Panc1 (cell line): ENCODE results near the gene ICAM4. TPM values are rescaled to one million over a fixed set of nuclear protein-coding genes. Genes with fewer than 3 reads are reported as not detected.

Source experiments
- ATAC-seq: fragments of 200-7000 bp; cut with Tn5 transposase; 2 replicates; pipeline ENCODE4 v1.9.1; 2020; ENCODE audit warnings: mild to moderate bottlenecking, moderate library complexity
- BruUV-seq: library from RNA; stranded (reverse); fragments of 400-500 nt; replicated peaks from 2 replicates; lab custom pipeline; 2021; lab: Mats Ljungman, UMichigan
- CTCF ChIA-PET: fragments of 300-600 bp; sonication (Branson Sonifier 250); formaldehyde crosslinking; loops from one replicate; lab custom pipeline; 2022; ENCODE audit warnings: antibody characterized with exemption; lab: Charles Lee
- POLR2A ChIA-PET: fragments of 300-600 bp; sonication (Branson Sonifier 250); formaldehyde crosslinking; loops from one replicate; lab custom pipeline; 2022; ENCODE audit warnings: antibody characterized with exemption; lab: Charles Lee
- DNase-seq: peaks from one replicate; pipeline ENCODE4 v3.0.0-alpha.2; 2010; ENCODE audit warnings: low read depth, low spot score
- H3K27ac ChIP-seq: 2 replicates; pipeline ENCODE4 v1.5.1; 2011; ENCODE audit warnings: mild to moderate bottlenecking, low read length, inconsistent platforms
- H3K27me3 ChIP-seq: fragments of 200-500 bp; sonication (Bioruptor generic); 2 replicates; pipeline ENCODE4 v1.6.0; 2014; ENCODE audit warnings: low read length, inconsistent platforms; ENCODE audit not compliant: control insufficient read depth, insufficient read depth
- H3K36me3 ChIP-seq: fragments of 200-500 bp; sonication (Bioruptor generic); 2 replicates; pipeline ENCODE4 v1.5.1; 2014; ENCODE audit warnings: inconsistent platforms, mild to moderate bottlenecking, low read length, moderate library complexity; ENCODE audit not compliant: control insufficient read depth, insufficient read depth
- H3K4me1 ChIP-seq: 2 replicates; pipeline ENCODE4 v1.5.1; 2011; ENCODE audit warnings: inconsistent platforms, mild to moderate bottlenecking, low read length, moderate library complexity; ENCODE audit not compliant: control insufficient read depth, insufficient read depth
- H3K4me3 ChIP-seq, 2 experiments: 2 replicates each; pipeline ENCODE4 v1.5.1; 2011 to 2012; ENCODE audit warnings: low read depth in 2 of 2, low read length in 2 of 2, mild to moderate bottlenecking in 2 of 2, inconsistent platforms in 1 of 2, moderate library complexity in 1 of 2
- H3K9me3 ChIP-seq: fragments of 200-500 bp; sonication (Bioruptor generic); 2 replicates; pipeline ENCODE4 v1.5.1; 2014; ENCODE audit warnings: low read depth, mild to moderate bottlenecking, inconsistent platforms, low read length, moderate library complexity; ENCODE audit not compliant: control insufficient read depth, insufficient read depth
- CTCF ChIP-seq: fragments of 450-650 bp; IDR thresholded peaks from 2 replicates; pipeline ENCODE4 v1.5.1; 2017; ENCODE audit warnings: mild to moderate bottlenecking
- POLR2AphosphoS5 ChIP-seq: IDR thresholded peaks from 2 replicates; pipeline ENCODE4 v1.6.1; 2012; ENCODE audit warnings: mild to moderate bottlenecking, low read depth, low read length, moderate library complexity
- REST ChIP-seq, 2 experiments: IDR thresholded peaks; 2 replicates each; pipeline ENCODE4 v1.6.1; 2011 to 2012; ENCODE audit warnings: low read depth in 2 of 2, control low read depth in 1 of 2, low read length in 1 of 2, mild to moderate bottlenecking in 1 of 2, moderate library complexity in 1 of 2; ENCODE audit not compliant: insufficient read depth in 1 of 2
- SIN3A ChIP-seq: IDR thresholded peaks from 2 replicates; pipeline ENCODE4 v1.6.1; 2012; ENCODE audit warnings: low read depth, mild to moderate bottlenecking, low read length, moderate library complexity, borderline replicate concordance; ENCODE audit not compliant: insufficient read depth
- TCF7L2 ChIP-seq: IDR thresholded peaks from 2 replicates; pipeline ENCODE4 v1.6.1; 2011; ENCODE audit warnings: mild to moderate bottlenecking, low read depth, low read length, inconsistent platforms
- in situ Hi-C: cut with HindIII; loops from 2 replicates; pipeline ENCODE4 v1.10.0; 2016; ENCODE audit warnings: low sequenced_read_pairs, low pct_unique_long_range_greater_than_20kb
- intact Hi-C: fragments of 100-400 bp; cut with micrococcal nuclease; formaldehyde crosslinking; loops from one replicate; pipeline ENCODE4 v1.10.0; 2022; ENCODE audit not compliant: unreplicated experiment
- total RNA-seq: library from RNA; stranded (reverse); gene quantifications from one replicate; pipeline ENCODE4 v1.2.1, GENCODE V29; 2021; ENCODE audit not compliant: unreplicated experiment

The ICAM4 gene
- total RNA-seq, 1 experiment from 2014 or later = 2.8 TPM

- CTCF ChIA-PET = interaction anchor here (0.6 kb wide), 1 partner anchor 68 kb away, joined by 12 read pairs; no protein-coding TSS in a partner anchor
- no peak overlapping the region for H3K27ac ChIP-seq
- H3K27me3 ChIP-seq = no peaks in the 10 kb centered on the region
- no peaks in the 10 kb centered on the region for H3K9me3 ChIP-seq
- no peak overlapping the region for H3K4me3 ChIP-seq
- ATAC-seq (no peak), DNase-seq (no peak)
- no TSS peak for BruUV-seq
- in situ Hi-C loops = no loop called here
- no peak for TF ChIP-seq TCF7L2
- TF ChIP-seq REST (IDR thresholded peaks at IDR 0.05; ENCODE audit: insufficient read depth in 1 of 2, low read depth in 2 of 2, low read length in 1 of 2) = no peak
- no peak for TF ChIP-seq SIN3A
- no peak for TF ChIP-seq POLR2AphosphoS5
- TF ChIP-seq CTCF = no peak
- H3K36me3 ChIP-seq = no peaks in the 10 kb centered on the region; the same call in 1 of the 2 replicates
- POLR2A ChIA-PET = interaction anchor here (0.6 kb wide), 1 partner anchor 10 kb away, joined by 3 read pairs; no protein-coding TSS in a partner anchor
- intact Hi-C loops = no loop called here
- H3K4me1 ChIP-seq = peaks cover under 1% of the 10 kb centered on the region; the same call in 1 of the 2 replicates
Observed at GRCh38 chr19:10321417-10321797, 34.7 kb downstream of the ICAM4 start.

- Histone ChIP-seq H3K4me1 (no peaks in the 10 kb centered on the region), H3K9me3 (no peaks in the 10 kb centered on the region), H3K36me3 (no peaks in the 10 kb centered on the region; the same call in 1 of the 2 replicates), H3K27me3 (no peaks in the 10 kb centered on the region), H3K4me3 (no peak overlapping the region), H3K27ac (no peak overlapping the region)
- DNase-seq (no peak), ATAC-seq (no peak)
- TF ChIP-seq TCF7L2 (no peak), POLR2AphosphoS5 (no peak), REST (IDR thresholded peaks at IDR 0.05; ENCODE audit: insufficient read depth in 1 of 2, low read depth in 2 of 2, low read length in 1 of 2) (no peak), SIN3A (no peak), CTCF (no peak)
- CTCF ChIA-PET = interaction anchor here (0.6 kb wide), 1 partner anchor 69 kb away, joined by 12 read pairs; no protein-coding TSS in a partner anchor
- no TSS peak for BruUV-seq
- POLR2A ChIA-PET = no interaction called here
- intact Hi-C loops (no loop called here), in situ Hi-C loops (no loop called here)
Observed at GRCh38 chr19:10321874-10322835, 35.4 kb downstream of the ICAM4 start.
